ENCODE results near the gene SAT2.
A peak's percentile ranks its signal among the peaks of the same experiment; 100 is the strongest.
"Not testable (repeated sequence)": the region's sequence is repeated elsewhere in the genome, so short reads cannot be mapped to it uniquely, and the experiment has no call there.

Gene SAT2

DNA sequence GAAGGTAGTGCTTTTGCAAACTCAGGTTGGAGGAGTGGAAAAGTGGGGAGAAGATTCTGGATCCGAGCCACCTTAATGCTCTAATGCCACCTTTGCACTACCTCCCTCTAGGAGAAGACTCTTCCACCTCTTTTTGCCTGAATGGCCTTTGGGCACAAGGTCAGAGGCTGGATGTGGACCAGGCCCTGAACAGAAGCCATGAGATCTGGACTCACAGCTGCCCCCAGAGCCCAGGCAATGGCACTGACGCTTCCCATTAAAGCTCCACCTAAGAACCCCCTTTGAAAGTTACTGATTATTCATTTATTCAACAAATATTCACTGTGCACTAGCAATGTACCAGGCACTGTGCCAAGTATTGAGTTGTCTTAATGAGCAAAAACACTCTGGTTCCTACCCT lies 5.5 kb upstream of the SAT2 start:
- DNase-seq, result no peak

GRCh38 chr17:7632492-7632894 lies 4.9 kb upstream of the SAT2 start:
- peak in 1 of 2 experiments; percentile 16 for DNase-seq

- DNase-seq, result no peak
Measured at GRCh38 chr17:7631398-7632380, 4.1 kb upstream of the SAT2 start.

DNA sequence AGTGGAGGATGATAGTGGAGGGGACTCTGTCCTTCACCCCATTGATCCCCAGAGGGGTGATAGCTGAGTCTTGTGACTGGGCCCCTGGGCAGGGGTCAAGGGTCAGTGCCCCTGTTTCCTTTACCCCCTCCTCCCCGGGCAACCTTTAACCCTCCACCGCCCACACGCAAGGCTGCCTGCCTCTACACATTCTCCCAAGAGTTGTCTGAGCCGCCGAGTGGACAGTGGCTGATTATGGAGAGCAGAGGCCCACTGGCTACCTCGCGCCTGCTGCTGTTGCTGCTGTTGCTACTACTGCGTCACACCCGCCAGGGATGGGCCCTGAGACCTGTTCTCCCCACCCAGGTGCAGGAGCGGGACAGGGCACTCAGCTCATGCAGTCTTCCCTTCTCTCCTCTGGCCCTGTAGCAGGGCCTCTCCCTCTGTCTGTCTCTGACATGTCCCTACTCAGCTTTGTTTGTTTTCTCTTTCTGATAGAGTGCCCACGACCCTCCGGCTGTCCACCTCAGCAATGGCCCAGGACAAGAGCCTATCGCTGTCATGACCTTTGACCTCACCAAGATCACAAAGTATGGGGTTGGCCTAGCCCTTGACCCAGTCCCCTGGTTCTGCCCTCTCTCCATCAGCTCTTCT lies 2.4 kb upstream of the SAT2 start, which contains the start of gene SHBG:
TSS of gene SHBG (plus strand) at position 197 of the 633 bp plus-strand sequence. CDS start at position 235, 38 bp downstream.
- no peak for DNase-seq

DNA sequence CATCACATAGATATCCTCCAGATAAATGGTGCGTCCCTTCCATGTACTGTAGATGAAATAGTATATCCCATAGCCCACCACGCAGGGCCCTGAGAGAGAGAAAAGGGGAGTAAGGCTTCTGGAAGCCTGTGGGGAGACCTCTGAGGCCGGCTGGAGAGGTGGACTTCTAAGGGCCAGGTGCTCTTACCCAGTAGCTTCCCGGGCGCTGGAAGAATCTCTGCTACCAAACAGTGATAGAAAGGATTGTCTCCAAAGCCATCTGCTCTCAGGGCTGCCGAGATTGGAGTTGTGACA lies 718 bp downstream of the SAT2 start:
- DNase-seq, result no peak

- no peak for DNase-seq
Measured at GRCh38 chr17:7626307-7626706, 1.3 kb downstream of the SAT2 start.

- DNase-seq, result not testable (repeated sequence)
Measured at GRCh38 chr17:7625749-7626148, 1.9 kb downstream of the SAT2 start.

- DNase-seq, result no peak
Measured at GRCh38 chr17:7623661-7624060, 4.0 kb downstream of the SAT2 start.

DNA sequence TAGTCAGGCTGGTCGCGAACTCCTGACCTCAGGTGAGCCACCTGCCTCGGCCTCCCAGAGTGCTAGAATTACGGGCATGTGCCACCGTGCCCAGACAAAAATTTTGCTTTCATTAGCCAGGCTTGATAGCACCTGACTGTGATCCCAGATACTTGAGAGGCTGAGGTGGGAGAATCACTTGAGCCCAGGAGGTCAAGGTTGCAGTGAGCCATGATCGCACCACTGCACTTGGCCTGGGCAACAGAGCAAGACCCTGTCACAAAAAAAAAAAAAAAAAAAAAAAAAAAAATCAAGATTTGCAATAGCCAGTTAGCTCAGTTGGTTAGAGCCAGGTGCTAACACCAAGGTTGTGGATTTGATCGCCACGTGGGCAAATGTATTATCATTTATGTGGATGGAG lies 6.8 kb downstream of the SAT2 start:
- DNase-seq, result no peak

DNA sequence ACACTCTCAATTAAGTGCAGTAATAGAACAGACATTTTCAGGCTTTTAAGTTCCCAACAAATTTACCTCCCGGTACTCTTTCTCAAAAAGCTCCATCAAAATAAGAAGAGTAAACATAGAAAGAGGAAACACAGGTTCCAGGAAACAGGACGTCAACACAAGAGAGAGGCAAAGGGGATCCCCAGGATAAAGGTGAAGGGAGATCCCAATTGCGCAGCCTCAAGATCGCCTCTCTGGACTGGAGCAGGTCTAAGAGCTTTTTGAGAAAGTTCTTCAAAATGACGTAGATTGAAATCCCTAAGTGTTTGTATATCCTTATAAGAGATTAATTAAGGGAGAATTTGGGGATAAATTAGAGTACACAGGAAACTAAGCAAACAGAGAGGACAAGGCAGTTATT lies 9.0 kb downstream of the SAT2 start:
- no peak for DNase-seq

- no peak for DNase-seq
Measured at GRCh38 chr17:7615265-7615747, 12.3 kb downstream of the SAT2 start.

GRCh38 chr17:7614425-7615264 lies 13.0 kb downstream of the SAT2 start, which contains the start of gene FXR2:
Gene FXR2, minus strand, starts transcription at chr17:7614897. Its CDS starts 365 bp downstream, at chr17:7614532.
- DNase-seq, result peak; percentile 99

DNA sequence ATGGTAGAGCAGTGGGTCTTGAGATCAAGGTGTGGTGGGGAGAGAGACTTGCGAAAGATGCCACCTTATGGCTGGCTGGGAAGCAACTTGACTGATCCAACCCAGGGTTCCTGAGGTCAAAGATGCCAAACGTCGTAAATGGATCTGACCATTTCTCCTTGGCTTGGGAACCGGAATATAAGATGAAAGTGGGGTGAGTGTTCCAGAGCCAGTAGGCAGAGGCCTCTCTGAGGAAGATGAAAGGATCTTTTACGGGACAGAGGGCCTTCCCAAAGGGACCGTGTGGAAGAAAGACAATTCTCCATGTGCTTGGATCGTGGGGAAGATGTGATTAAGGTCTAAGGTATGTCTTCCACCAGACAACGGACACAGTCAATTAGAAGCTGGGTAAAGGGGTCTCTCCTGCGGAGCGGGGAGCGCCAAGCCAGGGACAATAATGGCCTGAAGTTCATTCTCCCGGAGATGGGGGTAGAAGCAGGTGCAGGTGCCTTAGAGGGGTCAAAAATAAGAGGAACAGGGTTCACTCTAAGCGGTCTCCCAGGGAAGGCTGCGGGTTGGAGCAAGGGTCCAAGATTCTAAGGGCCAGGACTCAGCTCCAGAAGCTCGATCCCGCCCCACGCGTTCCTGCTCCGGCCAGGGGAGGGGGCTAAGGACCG lies 13.7 kb downstream of the SAT2 start:
- DNase-seq, result no peak

- no peak for DNase-seq
Measured at GRCh38 chr17:7612294-7612640, 15.4 kb downstream of the SAT2 start.

- DNase-seq, result no peak
Measured at GRCh38 chr17:7611635-7612293, 15.9 kb downstream of the SAT2 start.

GRCh38 chr17:7610641-7611040 lies 17.0 kb downstream of the SAT2 start:
- no peak for DNase-seq

- DNase-seq, result no peak
Measured at GRCh38 chr17:7606280-7606679, 21.3 kb downstream of the SAT2 start.

DNA sequence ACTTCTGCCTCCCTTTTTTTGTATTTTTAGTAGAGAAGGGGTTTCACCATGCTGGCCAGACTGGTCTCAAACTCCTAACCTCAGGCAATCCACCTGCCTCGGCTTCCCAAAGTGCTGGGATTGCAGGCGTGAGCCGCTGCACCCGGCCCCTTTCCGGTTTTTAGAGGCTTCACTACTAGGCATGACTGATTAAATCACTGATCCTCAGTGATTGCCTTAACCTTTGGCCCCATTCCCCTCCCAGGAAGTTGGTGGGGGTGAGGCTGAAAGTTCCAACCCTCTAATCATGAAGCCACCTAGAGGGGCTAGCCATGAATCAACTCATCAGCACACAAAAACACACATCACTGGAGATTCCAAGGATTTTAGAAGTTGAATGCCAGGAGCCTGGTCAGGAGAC lies 30.1 kb downstream of the SAT2 start:
- DNase-seq, result not testable (repeated sequence)

DNA sequence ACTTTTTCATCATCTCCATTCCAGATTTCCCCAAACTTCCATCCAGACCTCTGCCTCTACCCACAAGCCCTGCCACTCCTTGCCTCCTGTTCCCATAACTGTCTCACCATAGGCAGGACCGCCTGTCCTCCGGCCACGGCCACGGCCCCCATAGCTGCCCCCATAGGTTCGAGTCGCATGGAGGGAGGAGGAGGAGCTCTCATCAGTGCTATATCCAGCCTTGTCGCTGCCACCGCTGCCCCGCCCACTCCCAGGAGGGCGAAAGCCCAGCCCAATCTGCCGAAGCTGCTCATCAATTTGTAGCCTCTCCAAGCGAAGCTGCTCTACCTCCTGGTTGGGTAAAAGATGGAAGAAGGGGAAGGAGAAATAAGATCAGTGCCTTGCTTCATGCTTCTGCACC lies 34.3 kb downstream of the SAT2 start:
- DNase-seq, result no peak

- no peak for DNase-seq
Measured at GRCh38 chr17:7592422-7593021, 35.1 kb downstream of the SAT2 start.

DNA sequence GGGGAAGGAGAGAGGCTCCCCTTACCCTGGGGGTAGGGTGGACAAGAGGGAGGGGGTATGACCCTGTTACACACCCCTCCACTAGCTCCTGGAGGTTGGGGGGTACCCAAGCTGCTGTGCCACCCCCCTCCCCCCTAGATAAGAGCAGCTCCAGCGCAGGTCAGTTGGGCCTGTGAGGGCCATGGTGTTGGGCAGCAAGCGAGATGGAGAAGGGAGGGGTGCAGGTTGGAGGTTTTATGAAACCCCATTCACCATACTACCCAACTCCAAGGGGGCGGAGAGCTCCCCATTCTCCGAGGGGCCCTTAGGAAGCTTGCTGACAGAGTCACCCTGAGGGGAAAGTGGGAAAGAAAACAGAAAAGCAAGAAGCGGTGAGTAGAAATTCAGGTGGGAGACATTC lies 36.0 kb downstream of the SAT2 start:
- DNase-seq, result no peak

DNA sequence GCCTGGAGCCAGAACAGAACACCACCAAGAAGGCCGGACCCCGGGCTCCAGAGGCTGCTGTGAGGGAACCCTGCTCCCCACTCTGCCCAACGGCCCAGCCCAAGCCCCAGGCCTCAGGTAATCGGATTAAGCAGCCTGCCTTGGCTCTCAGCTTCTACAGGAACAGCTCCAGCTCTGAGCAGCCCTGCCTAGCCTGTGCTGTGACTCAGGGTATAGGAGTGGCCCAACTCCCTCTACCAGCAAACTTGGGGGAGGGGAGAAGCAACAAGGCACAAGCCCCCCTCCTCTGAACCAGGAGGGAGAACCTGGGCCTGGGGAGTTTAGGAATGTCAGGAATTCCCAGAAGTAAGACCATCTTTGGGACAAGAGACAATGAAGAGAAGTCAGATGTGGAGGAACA lies 36.9 kb downstream of the SAT2 start:
- DNase-seq, result no peak
